Upper lobe of left lung (tissue), 4 donors: Measurements from ENCODE around the gene ATP11A.

Experiments used
- CTCF ChIP-seq, 6 experiments: fragments of 450-650 bp in 4 of 6; fragments of 200-600 bp in 2 of 6; sonication (generic) in 2 of 6; IDR thresholded peaks; one replicate each; pipeline ENCODE4 v1.5.1; 2016 to 2019; ENCODE audit warnings: antibody characterized with exemption in 6 of 6
- POLR2A ChIP-seq, 4 donors: fragments of 450-650 bp; IDR thresholded peaks; one replicate each; pipeline ENCODE4 v1.5.1; 2016 to 2017; ENCODE audit warnings: antibody characterized with exemption in 4 of 4, mild to moderate bottlenecking in 2 of 4

DNA sequence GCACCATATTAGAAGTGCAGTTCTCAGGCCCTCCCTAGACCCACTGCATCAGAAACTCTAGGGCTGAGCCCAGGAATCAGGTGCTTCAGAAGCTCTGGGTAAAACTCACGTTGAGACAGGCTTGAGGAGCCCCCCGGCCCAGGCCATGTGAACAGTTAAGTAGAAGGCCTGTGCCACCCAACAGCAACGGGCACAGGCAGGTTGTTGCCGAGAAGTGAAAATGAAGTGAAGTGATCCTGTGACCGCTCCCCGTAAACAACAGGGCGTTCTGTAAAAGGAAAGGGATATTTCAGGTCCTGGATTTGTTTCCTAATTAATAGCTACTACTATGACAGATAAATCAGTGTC, 128.8 kb downstream of the ATP11A start:
- TF ChIP-seq CTCF (IDR thresholded peaks at IDR 0.05) (no peak), POLR2A (IDR thresholded peaks at IDR 0.05) (no peak)
